Measurements from ENCODE around the gene LAMTOR2. TPM values are rescaled to one million over a fixed set of nuclear protein-coding genes. Genes with fewer than 3 reads are reported as not detected.

The LAMTOR2 gene
- total and polyA plus RNA-seq, 7 donors, result 46.1 to 101 (median 63.9) TPM

- no peak for ATAC-seq
- WGBS, 3 donors, result 33 to 41% (median 39%) methylated on average over 4 of the region's 4 CpGs
- DNase-seq, result peak; percentile 23 to 55
These were observed 4.2 kb upstream of the LAMTOR2 start for GRCh38 chr1:156050376-156050775.

GRCh38 chr1:156051011-156051725 lies 3.4 kb upstream of the LAMTOR2 start:
- no peaks in the 10 kb centered on the region for H3K27me3 ChIP-seq (ENCODE audit: insufficient read depth in 3 of 3, low read length in 2 of 3)
- DNase-seq, result peak in 1 of 2 donors; percentile 39
- ATAC-seq, result no peak
- no peak overlapping the region for H3K4me3 ChIP-seq
- H3K36me3 ChIP-seq (ENCODE audit: insufficient read depth in 1 of 2, low read depth in 1 of 2), result peaks cover 0 to 51% of the 10 kb centered on the region in 2 donors
- H3K4me1 ChIP-seq, result peaks cover 28% of the 10 kb centered on the region
- H3K9me3 ChIP-seq, result no peaks in the 10 kb centered on the region
- WGBS, 3 donors, result 77 to 88% (median 85%) methylated on average over 4 to 7 of the region's 7 CpGs
- TF ChIP-seq, protein P1, sequence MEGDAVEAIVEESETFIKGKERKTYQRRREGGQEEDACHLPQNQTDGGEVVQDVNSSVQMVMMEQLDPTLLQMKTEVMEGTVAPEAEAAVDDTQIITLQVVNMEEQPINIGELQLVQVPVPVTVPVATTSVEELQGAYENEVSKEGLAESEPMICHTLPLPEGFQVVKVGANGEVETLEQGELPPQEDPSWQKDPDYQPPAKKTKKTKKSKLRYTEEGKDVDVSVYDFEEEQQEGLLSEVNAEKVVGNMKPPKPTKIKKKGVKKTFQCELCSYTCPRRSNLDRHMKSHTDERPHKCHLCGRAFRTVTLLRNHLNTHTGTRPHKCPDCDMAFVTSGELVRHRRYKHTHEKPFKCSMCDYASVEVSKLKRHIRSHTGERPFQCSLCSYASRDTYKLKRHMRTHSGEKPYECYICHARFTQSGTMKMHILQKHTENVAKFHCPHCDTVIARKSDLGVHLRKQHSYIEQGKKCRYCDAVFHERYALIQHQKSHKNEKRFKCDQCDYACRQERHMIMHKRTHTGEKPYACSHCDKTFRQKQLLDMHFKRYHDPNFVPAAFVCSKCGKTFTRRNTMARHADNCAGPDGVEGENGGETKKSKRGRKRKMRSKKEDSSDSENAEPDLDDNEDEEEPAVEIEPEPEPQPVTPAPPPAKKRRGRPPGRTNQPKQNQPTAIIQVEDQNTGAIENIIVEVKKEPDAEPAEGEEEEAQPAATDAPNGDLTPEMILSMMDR (IDR thresholded peaks at IDR 0.05), result no peak
- peak overlapping the region; percentile 46 for H3K27ac ChIP-seq
- intact Hi-C loops (cut with DNase I), result no loop called here

More at GRCh38 chr1:156050376-156050775, 4.2 kb upstream of the LAMTOR2 start:
- intact Hi-C loops (cut with DNase I), result no loop called here
- TF ChIP-seq, protein P1 (IDR thresholded peaks at IDR 0.05), result no peak
- Histone ChIP-seq H3K36me3 (ENCODE audit: insufficient read depth in 1 of 2, low read depth in 1 of 2) (peaks cover 0 to 50% of the 10 kb centered on the region in 2 donors), H3K4me3 (no peak overlapping the region), H3K27ac (peak overlapping the region; percentile 46), H3K27me3 (ENCODE audit: insufficient read depth in 3 of 3, low read length in 2 of 3) (no peaks in the 10 kb centered on the region), H3K9me3 (no peaks in the 10 kb centered on the region), H3K4me1 (peaks cover 22% of the 10 kb centered on the region)

DNA sequence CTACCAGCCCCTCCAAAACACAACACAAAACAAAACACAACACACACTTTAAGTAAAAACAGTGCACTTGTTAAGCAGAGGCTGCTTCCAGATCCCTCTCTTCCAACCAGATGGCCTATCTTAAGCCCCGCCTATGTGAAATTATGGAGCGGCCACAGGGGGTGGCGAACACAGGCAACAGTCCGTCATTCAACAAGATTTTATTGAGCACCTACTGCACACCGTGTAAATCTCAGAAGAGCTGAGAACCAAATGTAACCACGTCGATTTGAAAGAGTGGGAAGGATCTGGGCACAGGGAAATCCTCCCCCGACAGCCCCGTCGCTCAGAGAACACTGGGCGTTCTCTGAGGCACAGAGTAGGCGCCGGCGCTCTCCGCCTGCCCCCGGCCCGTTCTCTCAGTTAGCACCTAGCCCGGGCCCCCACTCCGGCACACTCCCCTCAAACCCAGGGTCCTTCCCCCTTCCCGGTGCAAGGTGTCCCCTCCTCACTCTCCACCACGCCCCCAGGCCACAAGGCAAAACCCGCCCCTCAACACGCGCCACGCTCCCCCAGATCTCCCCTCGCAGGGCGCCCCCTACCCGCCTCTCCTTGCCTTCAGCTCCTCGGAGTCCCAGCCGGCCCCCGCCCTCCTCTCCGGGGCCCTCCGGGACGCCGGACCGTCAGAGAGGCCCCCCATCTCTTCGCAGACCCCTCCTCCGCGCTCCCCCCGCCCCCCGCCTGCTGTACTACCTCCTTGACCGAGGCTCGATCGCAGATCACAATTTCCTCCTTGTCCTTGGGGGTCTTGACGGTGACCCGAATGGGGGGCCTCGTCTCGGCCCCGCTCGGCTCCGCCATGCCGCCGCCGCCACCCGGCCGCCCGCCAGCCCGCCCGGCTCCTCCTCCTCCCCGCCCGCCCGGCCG lies 1.5 kb upstream of the LAMTOR2 start:
- H3K36me3 ChIP-seq (ENCODE audit: insufficient read depth in 1 of 2, low read depth in 1 of 2), result peaks cover 0 to 49% of the 10 kb centered on the region in 2 donors
- H3K4me1 ChIP-seq, result peaks cover 28% of the 10 kb centered on the region
- peak overlapping the region; percentile 97 for H3K4me3 ChIP-seq
- H3K9me3 ChIP-seq, result no peaks in the 10 kb centered on the region
- no peaks in the 10 kb centered on the region for H3K27me3 ChIP-seq (ENCODE audit: insufficient read depth in 3 of 3, low read length in 2 of 3)
- ATAC-seq (peak; percentile 0 to 22 (median 15)), DNase-seq (peak; percentile 67 to 75)
- intact Hi-C loops (cut with DNase I), result no loop called here
- H3K27ac ChIP-seq, result peak overlapping the region; percentile 96
- 1 to 3% (median 2%) methylated on average over 40 to 63 of the region's 63 CpGs for WGBS, 3 donors
- TF ChIP-seq, protein P1 (IDR thresholded peaks at IDR 0.05), result no peak

DNA sequence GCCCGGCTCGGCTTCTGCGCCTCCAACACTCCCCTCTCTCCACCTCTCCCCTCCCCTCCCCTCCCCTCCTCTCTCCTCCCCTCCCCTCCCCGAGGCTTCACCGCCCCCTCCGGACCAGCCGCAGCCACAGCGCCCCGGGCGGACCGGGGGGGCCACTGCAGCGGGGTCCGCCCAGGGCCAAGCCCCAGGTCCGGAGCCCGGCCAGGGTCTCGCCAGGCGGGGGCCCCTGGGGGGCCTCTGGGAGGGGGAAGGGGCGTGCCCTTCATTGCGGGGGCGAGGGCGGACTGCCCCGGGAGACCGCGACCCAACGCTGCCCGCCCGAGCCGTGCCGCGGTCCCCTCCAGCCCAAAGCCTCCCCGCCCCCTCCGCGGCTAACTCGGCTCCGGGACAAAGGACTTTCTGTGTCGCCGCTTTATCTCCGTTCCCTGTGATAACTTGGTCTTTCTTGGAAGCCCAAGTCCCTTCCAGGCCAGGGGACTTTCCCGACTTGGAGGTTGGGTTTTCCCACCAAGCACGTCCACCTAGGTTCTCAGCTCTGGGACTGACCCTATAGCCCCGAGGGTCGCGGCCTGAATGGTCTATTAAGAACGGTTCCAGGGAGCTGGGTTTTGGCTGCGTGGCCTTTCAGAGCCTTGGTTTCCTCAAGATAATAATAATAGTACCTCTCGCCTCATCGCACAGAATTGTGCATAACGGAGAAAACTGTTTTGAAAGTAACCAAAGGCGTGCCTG lies 648 bp upstream of the LAMTOR2 start, which contains the start of gene UBQLN4:
UBQLN4 (minus strand) TSS at position 31 of the 732 bp plus-strand sequence. CDS start 97 bp downstream, outside the sequence.
- Histone ChIP-seq H3K27ac (peak within 1 kb of the TSS; percentile 96), H3K4me1 (peaks cover 28% of the 10 kb centered on the region), H3K9me3 (no peaks in the 10 kb centered on the region), H3K4me3 (peak within 1 kb of the TSS; percentile 97), H3K36me3 (ENCODE audit: insufficient read depth in 1 of 2, low read depth in 1 of 2) (peaks cover 0 to 48% of the 10 kb centered on the region in 2 donors), H3K27me3 (ENCODE audit: insufficient read depth in 3 of 3, low read length in 2 of 3) (no peaks in the 10 kb centered on the region)
- intact Hi-C loops (cut with DNase I), result no loop called here
- DNase-seq (peak; percentile 88 to 95), ATAC-seq (peak; percentile 84 to 88 (median 84))
- TF ChIP-seq, protein P1 (IDR thresholded peaks at IDR 0.05), result peak; percentile 46
- WGBS, 3 donors, result 0% methylated on average over 19 to 45 of the region's 49 CpGs
